Measurements from ENCODE around the gene MPV17L. TPM values are rescaled to one million over a fixed set of nuclear protein-coding genes. Genes with fewer than 3 reads are reported as not detected.

Gene MPV17L
- polyA plus RNA-seq, 1 of the 3 experiments (the other 2 are of a cell fraction): 0.43 TPM

- Histone ChIP-seq H3K9me3 (no peaks in the 10 kb centered on the region), H3K27ac (ENCODE audit: low read depth in 2 of 2, low read length in 1 of 2) (peak overlapping the region in 1 of 2 experiments; percentile 55; a peak in 1 of 4 replicates), H3K27me3 (ENCODE audit: insufficient read depth) (no peaks in the 10 kb centered on the region), H3K4me3 (ENCODE audit: low read depth in 2 of 2, low read length in 1 of 2) (peak overlapping the region; percentile 73 to 78), H4K20me1 (ENCODE audit: insufficient read depth) (no peaks in the 10 kb centered on the region; the same call in 1 of the 2 replicates), H3K9ac (peak overlapping the region; percentile 62), H3K4me2 (peak overlapping the region; percentile 90), H3K4me1 (ENCODE audit: control insufficient read depth in 1 of 2, insufficient read depth in 2 of 2, low read depth in 1 of 2, low read length in 1 of 2) (peaks cover 4 to 9% of the 10 kb centered on the region in 2 experiments; a peak in 1 of 4 replicates), H3K9me2 (no peaks in the 10 kb centered on the region), H3K79me2 (ENCODE audit: insufficient read depth) (peaks cover 45% of the 10 kb centered on the region), H3F3A (replicated peaks; ENCODE audit: insufficient read depth) (peaks cover 5% of the 10 kb centered on the region), H2AFZ (ENCODE audit: low read depth) (peak overlapping the region; percentile 96), H3K36me3 (replicated peaks in 1 of 2; ENCODE audit: control insufficient read depth in 1 of 2, insufficient read depth in 2 of 2, low read length in 1 of 2) (no peaks in the 10 kb centered on the region)
- TF ChIP-seq ELF1 (IDR thresholded peaks at IDR 0.05) (no peak), USF1 (IDR thresholded peaks at IDR 0.05; ENCODE audit: borderline replicate concordance, low read depth) (no peak), USF2 (IDR thresholded peaks at IDR 0.05; ENCODE audit: borderline replicate concordance, low read depth, low read length) (no peak), RXRA (IDR thresholded peaks at IDR 0.05; ENCODE audit: borderline replicate concordance, low read depth) (no peak), JUND (IDR thresholded peaks at IDR 0.05) (no peak), SMC3 (IDR thresholded peaks at IDR 0.05; ENCODE audit: low read depth, low read length) (no peak), CHD2 (IDR thresholded peaks at IDR 0.05; ENCODE audit: low read length, partially characterized antibody) (no peak), TEAD4 (IDR thresholded peaks at IDR 0.05; ENCODE audit: borderline replicate concordance, insufficient read depth) (no peak), REST (IDR thresholded peaks at IDR 0.05; ENCODE audit: low read depth, low read length) (no peak), NRF1 (IDR thresholded peaks at IDR 0.05; ENCODE audit: low read depth, low read length) (no peak), MEF2A (IDR thresholded peaks at IDR 0.05; ENCODE audit: borderline replicate concordance, low read depth) (no peak), CTCF (IDR thresholded peaks at IDR 0.05) (no peak), TAF1 (IDR thresholded peaks at IDR 0.05; ENCODE audit: borderline replicate concordance, low read depth, low read length) (no peak), MAX (IDR thresholded peaks at IDR 0.05; ENCODE audit: low read depth) (no peak), EP300 (IDR thresholded peaks at IDR 0.05; ENCODE audit: borderline replicate concordance in 1 of 2, low read depth in 1 of 2, low read length in 1 of 2) (no peak), ZBTB33 (IDR thresholded peaks at IDR 0.05; ENCODE audit: borderline replicate concordance, low read depth) (no peak)
- 6% methylated on average over 21 of the region's 22 CpGs for WGBS (ENCODE audit: low lambda C conversion rate)
- peak; percentile 47 for DNase-seq
- ChIA-PET POLR2A (interaction anchor here (0.6 kb wide), 1 partner anchor 152 kb away, joined by 3 read pairs; no protein-coding TSS in a partner anchor), CTCF (interaction anchor here (0.9 to 3.1 kb wide), 3 partner anchors 12 to 115 kb away, joined by 3 to 15 read pairs (median 3); no protein-coding TSS in a partner anchor)
These were observed 39.8 kb downstream of the MPV17L start for GRCh38 chr16:15435216-15435864.

Data from SK-N-SH (cell line).